HG03095 (cell line): ENCODE results near the gene DDAH1.

Experiments
- ATAC-seq: cut with Tn5 transposase; IDR thresholded peaks from one replicate; pipeline ENCODE4 v1.9.1; 2021; ENCODE audit warnings: moderate library complexity; ENCODE audit not compliant: unreplicated experiment

Gene DDAH1

DNA sequence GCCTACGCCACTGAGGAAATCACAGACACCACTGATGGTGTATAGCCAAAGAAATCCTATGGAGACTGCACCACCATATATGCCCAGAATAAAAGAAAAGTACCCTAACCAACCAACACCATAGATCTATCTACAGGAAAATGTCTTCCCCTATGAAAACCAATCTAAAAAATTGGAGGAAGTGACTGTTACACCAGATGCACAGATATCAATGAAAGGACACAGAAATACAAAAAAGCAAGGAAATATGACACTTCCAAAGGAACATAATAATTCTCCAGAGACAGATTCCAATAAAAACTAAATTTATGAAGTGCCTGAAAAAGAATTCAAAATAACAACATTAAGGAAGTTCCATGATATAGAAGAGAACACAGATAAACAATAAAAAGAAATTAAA lies 131.8 kb downstream of the DDAH1 start:
- no peak for ATAC-seq

DNA sequence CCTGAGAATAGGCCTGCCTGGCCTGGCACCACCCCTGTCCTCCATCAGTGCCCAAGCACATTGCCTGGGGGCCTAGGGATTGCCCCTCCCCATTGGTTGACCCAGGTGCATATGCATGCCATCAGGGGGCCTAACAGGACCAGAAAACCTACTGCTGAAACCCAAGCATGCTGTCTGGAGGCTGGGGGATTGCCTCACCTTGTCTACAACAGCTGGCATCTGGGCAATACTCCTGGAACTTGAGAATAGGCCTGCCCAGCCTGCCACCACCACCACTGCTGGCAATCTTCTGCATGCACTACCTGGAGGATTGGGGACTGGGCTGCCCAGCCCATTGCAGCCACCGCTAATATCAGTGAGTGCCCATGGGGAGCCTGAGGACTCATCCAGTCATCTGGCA lies 132.4 kb downstream of the DDAH1 start:
- ATAC-seq: no peak

DNA sequence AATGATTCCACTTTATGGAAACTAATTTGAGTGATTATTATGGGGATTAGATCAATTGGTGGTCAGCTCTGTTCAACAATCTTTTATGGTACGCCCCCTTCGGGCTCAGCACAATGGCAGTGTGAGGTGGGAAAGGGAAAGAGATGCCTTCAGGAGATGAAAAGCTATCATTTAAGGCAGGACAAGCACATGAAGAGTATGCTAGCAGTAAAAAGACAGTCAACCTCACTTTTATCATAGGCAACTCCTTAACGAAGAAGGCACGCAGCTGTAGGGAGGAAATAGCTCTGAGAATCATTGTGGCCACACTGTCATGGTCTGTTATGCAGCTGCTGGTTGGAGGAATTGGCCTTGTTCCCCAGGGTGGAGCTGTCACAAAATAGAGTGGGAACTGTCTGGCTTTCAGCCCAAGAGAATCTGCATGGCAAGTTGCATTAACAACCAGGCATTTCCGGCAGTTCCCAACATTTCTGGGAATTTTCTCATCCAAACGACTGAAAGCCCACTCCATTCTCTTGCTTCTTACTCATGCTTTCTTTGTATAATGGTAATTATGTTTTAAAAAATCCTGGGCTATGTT lies 134.2 kb downstream of the DDAH1 start:
- no peak for ATAC-seq

DNA sequence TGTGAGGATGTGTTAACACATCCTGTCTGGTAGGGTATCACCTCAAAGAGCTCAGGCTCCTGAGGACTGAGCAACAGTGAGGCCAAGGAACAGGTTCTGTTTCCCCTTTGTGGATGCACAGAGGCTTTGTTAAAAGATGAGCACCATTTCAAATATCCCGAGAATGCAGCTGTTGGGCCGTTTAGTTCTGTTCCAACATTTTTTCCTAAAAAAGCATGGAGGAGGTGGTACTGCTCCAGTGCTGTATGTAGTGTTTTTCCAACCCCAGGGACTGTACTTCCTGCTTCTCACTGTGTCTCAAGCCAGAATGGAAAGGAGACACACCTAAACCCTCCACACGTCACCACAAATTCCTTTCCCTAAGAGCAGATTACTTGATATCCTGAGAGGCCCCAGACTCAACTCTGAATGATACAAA lies 134.7 kb downstream of the DDAH1 start:
- no peak for ATAC-seq

DNA sequence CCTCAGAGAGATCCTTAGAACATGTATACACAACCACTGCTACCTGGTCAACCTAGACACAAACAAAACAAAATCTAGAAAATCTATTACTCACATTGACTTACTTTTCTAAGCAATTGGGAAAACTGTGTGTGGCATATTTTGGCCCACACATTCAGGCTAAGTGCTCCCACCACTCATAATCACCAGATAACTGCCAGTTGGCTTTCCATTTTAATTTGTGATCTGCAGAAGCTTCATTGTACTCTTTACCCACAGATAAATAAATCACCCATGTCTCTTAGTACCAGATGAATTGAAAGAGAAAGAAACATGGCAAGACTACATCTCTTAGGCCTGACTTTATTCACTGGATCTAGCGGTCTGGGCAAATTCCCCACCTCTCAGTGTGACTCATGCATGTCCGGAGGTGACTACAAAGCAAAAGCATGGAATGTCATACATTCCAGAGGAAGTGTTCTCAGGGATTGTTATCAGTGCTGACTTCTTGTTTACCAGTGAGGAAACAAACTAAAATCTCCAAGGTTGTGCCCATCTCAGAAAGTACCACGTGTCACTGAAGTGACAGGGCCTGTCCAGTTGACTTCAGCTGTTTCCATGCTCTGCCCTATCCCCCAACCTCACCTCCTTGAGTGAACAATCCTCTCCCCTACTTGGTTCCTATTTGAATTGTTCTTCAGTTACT lies 136.1 kb downstream of the DDAH1 start:
- ATAC-seq: no peak

DNA sequence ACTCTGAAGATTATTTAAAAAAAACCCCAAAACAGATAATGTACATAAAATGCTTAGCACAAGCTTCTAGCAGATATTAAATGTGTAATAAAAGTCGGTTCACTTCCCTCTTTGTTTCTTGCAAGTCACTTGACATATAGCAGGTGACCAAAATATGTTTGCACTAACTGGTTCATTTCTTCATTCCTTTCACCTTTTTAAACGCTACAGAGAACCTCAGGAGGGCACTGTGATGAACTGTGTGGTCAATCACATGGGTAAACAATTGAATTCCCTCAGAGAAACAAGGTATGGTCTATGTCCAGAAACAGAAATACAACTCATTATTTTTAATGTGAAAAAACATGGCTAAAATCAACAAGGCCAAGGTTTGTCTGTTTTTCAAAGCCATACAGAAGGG lies 137.2 kb downstream of the DDAH1 start:
- ATAC-seq: no peak

DNA sequence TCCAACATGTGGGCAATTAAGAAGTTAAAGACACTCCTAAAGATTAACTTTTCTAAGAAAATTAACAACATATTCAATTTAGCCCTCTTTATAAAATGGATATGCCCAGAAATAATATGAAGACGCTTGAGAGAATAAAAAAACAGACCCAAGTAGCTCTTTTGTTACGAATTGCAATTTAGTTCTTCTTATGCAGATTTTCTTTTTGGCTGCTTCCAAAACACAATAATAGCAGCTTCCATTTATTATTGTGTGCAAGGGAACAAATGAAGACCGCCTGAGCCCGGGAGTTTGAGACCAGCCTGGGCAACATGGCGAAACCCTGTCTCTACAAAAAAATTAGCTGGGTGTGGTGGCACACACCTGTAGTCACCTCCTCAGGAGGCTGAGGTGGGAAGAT lies 138.1 kb downstream of the DDAH1 start:
- ATAC-seq: no peak

DNA sequence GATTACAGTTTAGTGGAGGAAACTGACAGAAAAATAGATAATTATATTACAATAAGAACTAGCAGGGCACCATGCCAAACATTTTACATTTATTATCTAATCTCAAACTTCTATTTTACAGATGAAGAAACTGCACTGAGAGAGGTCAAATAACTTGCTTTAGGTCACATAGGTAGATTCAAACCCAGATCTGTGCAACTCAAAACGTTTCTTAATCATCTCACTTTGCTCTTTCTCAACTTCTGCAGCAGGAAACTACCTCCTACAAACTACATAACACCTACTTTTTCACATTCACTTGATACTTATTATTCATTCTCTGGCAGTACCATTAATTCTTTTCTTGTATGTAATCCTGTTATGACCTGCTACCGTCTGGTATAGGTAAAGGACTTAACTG lies 138.6 kb downstream of the DDAH1 start:
- no peak for ATAC-seq

DNA sequence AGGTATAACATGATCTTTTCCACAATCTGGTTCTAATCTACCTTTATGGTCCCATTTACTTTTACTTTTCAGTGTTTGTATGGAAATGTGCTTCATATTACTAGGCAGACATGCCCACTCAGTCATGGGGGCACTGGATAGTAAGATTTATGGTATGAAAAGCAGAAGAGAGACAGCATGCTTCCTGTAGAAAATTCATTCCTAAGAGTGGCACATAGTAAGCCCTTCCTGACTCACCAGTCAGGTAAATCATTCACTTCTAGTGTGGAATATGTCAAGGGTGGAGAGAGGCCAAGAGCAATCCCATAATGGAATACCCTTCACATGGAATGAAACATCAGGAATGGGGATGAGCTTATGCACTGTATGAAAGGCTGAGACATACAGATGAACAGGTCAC lies 139.0 kb downstream of the DDAH1 start:
- no peak for ATAC-seq

DNA sequence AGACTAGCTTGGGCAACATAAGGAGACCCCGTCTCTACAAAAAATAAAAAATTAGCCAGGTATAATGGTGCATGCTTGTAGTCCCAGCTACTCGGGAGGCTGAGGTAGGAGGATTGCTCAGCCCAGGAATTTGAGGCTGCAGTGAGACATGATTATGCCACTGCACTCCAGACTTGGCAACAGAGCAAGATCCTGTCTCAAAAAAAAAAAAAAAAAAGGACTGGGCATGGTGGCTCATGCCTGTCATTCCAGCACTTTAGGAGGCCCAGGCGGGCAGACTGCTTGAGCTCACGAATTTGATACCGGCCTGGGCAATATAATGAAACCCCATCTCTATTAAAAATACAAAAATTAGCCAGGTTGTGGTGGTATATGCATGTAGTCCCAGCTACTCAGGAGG lies 141.2 kb downstream of the DDAH1 start:
- no peak for ATAC-seq

DNA sequence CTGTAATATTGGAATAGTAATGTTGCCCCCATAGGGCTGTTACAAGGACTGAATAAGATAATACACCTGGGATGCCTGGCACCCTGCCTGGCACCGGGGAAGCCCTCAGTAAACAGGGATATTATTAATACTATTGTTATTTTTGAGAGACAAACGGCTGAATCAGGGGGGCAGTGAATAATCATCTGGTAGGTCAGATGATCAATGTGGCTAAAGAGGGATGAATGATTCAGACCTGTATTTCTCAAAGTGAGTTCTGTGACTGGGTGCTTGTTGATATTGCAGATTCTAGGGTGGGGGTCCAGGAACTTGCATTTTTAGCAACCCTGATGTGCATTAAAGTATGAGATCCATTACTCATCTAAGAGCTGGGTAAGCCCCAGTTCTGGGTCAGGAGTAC lies 142.3 kb downstream of the DDAH1 start:
- ATAC-seq: no peak

DNA sequence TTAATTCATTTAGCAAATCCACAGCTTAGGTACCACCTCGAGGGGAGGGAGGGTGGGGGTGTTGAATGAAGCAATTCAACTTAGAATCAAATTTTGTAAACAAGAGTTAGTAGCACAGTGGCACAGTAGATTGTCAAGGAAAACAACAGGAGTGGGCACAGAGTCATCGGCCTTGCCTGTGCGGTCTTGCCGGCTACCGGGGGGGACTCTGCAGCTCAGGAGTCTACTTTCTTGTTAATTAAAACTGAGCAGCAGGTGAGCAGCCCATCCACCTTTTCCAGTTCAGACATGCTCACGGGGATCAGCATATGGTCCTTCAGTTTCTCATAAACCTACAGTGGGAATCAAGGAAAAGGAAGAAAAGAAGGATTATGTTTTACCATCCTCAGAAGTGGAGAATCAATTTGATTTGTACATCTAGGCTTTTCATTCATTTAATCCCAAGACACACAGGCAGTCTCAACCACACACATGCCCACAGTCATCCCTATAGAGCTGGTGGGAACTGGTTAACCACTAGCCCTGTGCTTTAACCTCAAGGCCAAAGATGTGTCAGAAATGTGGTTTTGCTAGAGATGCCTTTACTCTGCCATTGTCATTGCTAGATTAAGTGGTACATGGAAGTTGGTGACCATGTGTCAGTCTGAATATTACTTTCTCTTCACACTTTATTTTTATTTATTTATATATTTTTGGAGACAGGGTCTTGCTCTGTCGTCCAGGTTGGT lies 143.6 kb downstream of the DDAH1 start:
- ATAC-seq: no peak

DNA sequence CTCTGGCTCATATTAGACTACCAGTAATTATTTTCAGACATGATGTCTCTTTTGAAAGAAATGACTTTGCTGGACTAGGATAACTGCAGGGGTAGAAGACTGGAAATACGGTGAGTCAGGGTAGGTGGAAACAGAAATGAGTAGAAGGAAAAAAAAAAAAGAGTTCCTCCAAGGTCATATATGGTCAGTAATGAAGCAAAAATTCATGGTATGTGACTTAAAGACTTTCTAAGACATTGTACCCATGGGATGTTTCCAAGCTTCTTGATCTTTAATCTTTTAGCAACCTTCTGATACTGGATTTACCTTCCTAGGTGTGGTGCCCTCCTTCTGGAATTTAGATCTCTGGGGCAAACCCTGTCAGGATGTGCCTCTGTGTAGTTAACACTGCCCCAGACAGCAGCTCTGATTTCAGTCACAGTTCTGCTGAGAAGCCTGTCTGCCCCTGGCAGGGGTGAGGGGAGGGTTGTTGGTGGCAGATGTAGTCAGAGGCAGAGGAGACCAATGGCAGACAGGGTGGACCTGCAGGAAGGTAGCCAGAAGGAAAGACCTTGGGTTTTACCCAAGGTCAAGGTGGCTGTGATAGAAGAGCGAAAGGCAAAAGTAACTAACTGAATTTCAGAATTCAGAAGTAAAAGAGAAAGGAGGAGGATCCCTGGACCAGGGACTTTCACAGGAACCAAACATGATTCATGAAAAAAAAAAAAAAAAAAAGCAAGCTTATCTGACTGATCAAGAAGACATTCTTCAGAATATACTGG lies 144.4 kb downstream of the DDAH1 start:
- no peak for ATAC-seq

DNA sequence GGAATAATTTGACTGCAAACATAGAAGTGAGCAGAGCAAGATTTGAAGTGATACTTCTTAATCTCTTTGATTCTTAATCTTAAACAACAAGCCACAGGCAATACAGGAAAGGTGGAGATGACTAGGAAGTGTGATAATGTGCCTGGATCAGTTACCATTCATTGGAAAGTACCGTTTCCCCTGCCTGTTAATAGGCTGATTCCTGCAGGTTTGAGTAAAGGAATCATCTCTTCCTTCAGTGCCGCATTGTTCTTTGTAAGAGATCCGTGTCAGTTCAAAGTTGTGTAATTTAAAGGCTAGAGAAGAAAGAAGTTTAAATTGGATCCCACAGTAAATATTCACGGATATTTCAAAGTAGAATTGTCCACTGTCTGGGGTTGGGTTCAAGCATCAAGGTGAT lies 145.0 kb downstream of the DDAH1 start:
- no peak for ATAC-seq

DNA sequence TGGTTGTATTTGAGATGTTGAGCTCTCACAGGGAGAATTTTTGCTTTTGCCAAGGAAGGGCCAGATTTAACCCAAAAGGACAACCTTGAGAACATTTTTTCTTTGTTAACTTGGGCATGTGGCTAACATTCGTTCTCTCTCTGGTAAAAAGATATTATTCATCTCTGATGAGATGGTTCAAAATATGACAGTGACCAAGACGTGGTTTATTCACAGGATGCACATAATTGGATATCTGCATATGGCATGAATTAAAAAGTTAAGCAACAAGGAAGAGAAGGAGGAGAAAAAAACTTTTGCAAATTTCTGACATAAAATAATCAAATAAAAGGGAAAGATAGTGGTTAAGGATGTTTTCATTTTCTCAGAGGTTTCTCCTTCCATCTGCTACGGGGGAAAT lies 145.5 kb downstream of the DDAH1 start:
- ATAC-seq: no peak

DNA sequence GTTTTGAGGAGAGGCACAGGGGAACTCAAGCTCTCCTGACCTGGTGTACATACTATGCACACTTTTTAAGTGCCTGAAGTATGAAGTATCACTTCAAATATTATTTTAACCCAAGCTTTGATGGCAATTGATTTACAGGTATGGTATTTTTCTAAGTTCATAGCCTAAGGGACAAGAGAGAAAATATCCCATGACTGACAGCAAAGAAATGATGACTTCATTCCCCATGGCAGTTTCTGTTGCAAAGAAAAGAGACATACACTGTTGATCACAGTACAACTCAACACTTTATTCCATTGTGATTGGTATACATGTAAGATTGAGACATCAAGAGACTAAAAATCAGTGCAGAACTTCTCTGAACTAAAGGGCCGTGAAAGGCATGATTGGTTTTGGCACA lies 146.7 kb downstream of the DDAH1 start:
- ATAC-seq: no peak

DNA sequence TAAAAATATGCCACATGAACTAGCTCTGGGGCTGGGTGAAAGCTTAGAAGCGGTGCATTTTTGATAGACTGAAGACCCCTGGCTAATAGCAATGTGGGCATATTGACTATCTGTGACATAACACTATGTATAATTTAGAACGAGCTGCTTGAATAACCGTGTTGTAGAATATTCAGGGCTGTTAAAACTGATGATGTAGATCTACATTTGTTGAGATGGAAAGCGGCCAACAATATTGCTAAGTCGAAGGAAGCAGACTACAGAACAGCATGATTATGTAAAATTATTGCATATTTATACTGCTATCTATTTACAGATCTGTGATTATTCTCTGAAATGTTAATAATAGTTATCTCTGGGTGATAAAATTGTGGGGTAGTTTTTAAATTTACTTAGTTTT lies 147.4 kb downstream of the DDAH1 start:
- no peak for ATAC-seq

DNA sequence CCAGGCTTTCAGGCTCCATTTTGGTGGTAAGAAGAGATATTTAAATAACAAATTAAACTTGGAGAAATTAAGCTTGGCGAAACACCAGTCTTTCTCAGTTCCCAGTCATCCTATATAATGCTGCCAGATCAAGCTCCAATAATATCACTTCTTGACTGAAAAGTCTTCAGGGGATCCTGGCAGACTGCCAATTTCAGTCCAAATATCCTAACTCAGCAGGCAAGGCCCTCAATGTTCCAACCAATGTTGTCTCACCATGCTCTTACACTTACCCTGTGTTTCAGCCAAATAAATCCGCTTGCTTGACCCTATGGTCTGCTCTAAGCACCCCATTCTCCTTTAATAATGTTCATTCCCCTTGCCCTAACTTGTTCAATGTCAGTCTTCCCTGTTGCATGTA lies 148.6 kb downstream of the DDAH1 start:
- ATAC-seq: no peak

DNA sequence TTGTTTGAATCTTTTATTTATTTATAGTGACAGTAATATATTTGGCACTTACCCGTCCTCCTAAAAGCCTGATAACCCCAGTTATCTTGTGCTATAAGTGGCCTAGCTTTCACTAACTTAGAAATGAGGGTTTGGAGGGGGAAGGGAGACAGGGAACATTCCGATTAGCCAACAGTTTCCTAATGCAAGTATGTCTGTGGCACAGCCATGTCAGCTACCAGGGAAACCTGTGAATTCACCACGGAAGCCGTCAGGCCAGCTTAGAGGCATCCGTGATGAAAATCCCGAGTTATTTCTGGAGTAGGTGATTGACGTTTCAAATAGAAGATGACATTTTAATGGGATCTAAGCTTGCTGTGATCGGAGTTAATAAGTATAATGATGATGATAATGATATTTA lies 149.2 kb downstream of the DDAH1 start:
- no peak for ATAC-seq

DNA sequence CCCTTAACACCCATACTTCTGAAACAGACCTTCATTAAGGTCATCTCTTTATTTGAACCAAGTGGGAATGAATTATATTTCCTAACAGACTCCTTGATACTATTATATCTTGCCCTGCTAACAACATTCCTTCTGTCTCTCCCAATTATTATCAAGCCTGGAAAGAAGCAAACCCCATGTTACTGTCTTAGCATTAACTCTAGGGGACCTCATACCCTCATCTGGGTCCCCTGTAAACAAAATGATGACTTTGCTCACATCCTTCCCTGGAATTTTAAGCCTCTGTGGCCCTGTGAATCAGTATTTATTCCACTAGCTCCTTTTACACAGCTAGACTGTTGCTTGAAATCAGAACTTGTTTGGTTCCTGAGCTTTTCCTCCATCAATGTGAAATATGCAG lies 150.2 kb downstream of the DDAH1 start:
- no peak for ATAC-seq

DNA sequence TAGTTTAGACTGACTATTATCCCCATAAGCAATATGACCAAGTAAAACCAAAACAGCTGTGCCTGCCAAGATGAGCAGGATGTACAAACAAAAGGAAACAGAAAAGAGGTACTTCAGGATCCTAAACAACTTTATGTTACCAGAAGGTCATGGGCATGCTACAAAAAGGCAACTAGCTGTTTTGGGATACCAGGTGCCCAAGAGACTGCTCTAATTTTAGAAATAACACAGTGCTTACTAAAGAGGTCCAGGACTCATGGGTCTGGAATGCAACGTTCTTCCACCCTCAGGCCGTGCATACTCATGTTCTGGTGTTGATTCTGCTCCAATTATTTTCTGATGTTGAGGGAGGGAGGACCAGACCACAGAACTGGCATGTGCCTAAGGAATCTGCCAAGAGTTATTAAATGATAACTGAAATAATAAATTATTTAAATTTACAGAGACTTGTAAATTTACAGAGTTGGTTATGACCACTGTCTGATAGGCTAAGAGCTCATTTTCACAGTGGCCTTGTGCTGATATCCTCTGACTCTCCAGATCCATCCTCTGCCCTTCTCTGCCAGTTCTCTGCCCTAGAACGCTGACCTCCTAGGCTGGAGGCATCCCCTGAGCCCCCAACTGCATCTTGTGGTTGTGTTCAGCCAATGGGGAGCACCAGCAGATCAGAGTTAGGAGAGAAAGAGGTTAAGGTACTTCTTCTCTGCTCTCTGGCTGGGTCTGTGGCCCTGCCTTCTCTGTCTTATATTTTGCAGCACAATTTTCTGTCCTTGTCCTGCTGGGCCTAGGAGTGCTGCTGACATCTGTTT lies 150.9 kb downstream of the DDAH1 start:
- no peak for ATAC-seq
